Neutrophil (primary cell): ENCODE measurements around the gene C1QA.

Experiments
- H3K27ac ChIP-seq: fragments of 200-600 bp; sonication (generic); 2 replicates; pipeline ENCODE4 v1.5.1; 2016; ENCODE audit warnings: mild to moderate bottlenecking, moderate library complexity
- H3K27me3 ChIP-seq: fragments of 200-600 bp; sonication (generic); 2 replicates; pipeline ENCODE4 v1.6.0; 2016; ENCODE audit warnings: mild to moderate bottlenecking
- H3K36me3 ChIP-seq: fragments of 200-600 bp; sonication (generic); 2 replicates; pipeline ENCODE4 v1.5.1; 2017
- H3K4me1 ChIP-seq, 2 experiments: fragments of 200-600 bp in 1 of 2; sonication (generic) in 1 of 2; 1 replicate in 1 of 2; 2 replicates in 1 of 2; pipeline versions ENCODE4 v1.5.1 to v1.6.1; 2013 to 2016; ENCODE audit warnings: low read depth in 1 of 2, low read length in 1 of 2, mild to moderate bottlenecking in 1 of 2, moderate library complexity in 1 of 2; ENCODE audit not compliant: control insufficient read depth in 1 of 2, insufficient read depth in 1 of 2
- H3K4me3 ChIP-seq, 2 experiments: fragments of 200-600 bp in 1 of 2; sonication (generic) in 1 of 2; 1 replicate in 1 of 2; 2 replicates in 1 of 2; pipeline ENCODE4 v1.5.1; 2013 to 2016; ENCODE audit warnings: low read depth in 1 of 2, low read length in 1 of 2, mild to moderate bottlenecking in 1 of 2, moderate library complexity in 1 of 2
- H3K9me3 ChIP-seq: fragments of 200-600 bp; sonication (generic); 2 replicates; pipeline ENCODE4 v1.5.1; 2016
- TF ChIP-seq, protein P1 (sequence below): fragments of 200-600 bp; sonication (generic); IDR thresholded peaks from 2 replicates; pipeline ENCODE4 v1.5.1; 2016; ENCODE audit warnings: antibody characterized with exemption

The C1QA gene

DNA sequence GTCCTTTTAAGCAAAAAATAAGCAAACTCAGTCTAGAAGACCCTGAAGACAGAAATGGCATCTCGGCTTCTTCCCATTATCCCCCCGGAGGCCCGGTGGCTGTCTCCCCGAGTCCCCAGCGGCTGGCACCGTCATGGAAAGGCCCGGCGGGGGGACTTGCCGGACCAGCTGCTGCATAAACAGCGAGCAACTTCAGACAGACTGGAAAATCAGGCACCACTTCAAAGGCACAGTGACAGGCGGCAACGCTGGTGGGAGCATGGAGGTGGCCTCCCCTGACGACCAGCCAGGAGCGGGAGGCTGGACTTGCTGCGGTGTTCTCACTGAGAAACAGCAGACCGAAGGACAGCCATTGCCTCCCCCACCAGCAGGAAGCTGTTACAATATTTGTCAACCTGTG is 18.4 kb upstream of the C1QA start:
- Histone ChIP-seq H3K9me3 (no peaks in the 10 kb centered on the region), H3K4me3 (no peak overlapping the region), H3K27ac (no peak overlapping the region), H3K4me1 (peaks cover 0 to 3% of the 10 kb centered on the region in 2 experiments), H3K36me3 (no peaks in the 10 kb centered on the region), H3K27me3 (peaks cover 64% of the 10 kb centered on the region)
- TF ChIP-seq, protein P1, sequence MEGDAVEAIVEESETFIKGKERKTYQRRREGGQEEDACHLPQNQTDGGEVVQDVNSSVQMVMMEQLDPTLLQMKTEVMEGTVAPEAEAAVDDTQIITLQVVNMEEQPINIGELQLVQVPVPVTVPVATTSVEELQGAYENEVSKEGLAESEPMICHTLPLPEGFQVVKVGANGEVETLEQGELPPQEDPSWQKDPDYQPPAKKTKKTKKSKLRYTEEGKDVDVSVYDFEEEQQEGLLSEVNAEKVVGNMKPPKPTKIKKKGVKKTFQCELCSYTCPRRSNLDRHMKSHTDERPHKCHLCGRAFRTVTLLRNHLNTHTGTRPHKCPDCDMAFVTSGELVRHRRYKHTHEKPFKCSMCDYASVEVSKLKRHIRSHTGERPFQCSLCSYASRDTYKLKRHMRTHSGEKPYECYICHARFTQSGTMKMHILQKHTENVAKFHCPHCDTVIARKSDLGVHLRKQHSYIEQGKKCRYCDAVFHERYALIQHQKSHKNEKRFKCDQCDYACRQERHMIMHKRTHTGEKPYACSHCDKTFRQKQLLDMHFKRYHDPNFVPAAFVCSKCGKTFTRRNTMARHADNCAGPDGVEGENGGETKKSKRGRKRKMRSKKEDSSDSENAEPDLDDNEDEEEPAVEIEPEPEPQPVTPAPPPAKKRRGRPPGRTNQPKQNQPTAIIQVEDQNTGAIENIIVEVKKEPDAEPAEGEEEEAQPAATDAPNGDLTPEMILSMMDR, result no peak

DNA sequence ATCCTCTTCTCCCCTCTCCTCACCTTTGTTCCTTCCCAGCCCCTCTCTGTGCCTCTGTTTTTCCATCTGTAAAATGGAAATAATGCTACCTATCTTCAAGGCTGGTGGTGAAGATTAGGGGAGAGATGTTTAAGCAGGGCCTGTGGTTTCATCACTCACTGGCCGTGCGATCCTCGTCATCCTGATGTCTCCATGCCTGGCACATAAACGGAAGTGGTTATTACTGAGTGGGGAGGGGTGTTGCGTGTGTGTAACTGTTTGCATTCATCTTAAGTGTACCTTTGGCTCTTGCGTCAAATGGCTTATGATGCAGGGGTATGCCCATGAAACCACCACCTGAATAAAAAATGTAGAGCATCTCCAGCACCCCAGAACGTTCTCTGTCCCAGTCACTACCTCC is 17.2 kb upstream of the C1QA start:
- H3K27me3 ChIP-seq, result peaks cover 64% of the 10 kb centered on the region
- H3K4me3 ChIP-seq, result no peak overlapping the region
- TF ChIP-seq, protein P1, result no peak

DNA sequence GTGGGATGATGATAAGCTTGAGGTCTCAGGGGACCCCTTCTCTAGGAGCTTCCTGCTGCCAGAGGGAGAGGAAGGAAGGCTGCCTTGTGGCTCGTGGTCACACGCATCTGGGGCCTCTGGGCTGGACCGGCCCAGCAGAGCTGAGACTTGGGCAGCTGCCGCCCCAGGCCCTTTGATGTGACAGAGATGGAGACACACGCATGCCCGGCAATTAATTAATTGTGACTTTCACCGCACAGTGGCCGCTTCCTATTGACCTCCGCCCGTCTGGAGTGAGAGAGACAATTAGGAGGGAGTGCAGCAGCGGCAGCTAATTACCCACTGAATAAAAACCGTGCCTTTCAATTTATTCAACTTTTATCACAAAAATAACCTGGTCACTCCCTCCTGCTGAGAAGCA is 16.6 kb upstream of the C1QA start:
- TF ChIP-seq, protein P1, result no peak
- Histone ChIP-seq H3K9me3 (no peaks in the 10 kb centered on the region), H3K27me3 (peaks cover 67% of the 10 kb centered on the region), H3K4me1 (peaks cover 0 to 3% of the 10 kb centered on the region in 2 experiments), H3K36me3 (no peaks in the 10 kb centered on the region), H3K27ac (no peak overlapping the region), H3K4me3 (no peak overlapping the region)

More for the DNA sequence above, 17.2 kb upstream of the C1QA start:
- no peaks in the 10 kb centered on the region for H3K9me3 ChIP-seq
- H3K27ac ChIP-seq, result no peak overlapping the region
- H3K36me3 ChIP-seq, result no peaks in the 10 kb centered on the region
- peaks cover 0 to 3% of the 10 kb centered on the region in 2 experiments for H3K4me1 ChIP-seq

DNA sequence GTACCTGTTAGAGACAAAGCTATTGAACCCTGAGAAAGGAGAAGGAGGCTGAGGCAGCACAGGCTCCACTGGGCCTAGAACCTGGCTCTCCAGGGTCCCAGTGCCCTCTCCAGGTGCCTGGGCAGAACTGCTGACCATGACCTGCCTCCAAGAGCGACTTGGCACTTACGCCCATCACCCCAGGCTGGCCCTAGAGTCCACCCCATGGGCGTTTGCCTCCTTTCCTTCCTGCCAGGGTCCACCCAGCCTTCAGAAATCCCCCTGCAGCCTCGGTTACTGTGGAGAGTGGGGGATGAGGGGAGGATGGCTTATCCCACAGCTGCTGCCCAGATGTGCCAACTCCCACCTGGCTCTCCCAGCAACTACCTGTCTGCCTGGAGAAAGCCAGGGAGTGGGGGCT is 14.7 kb upstream of the C1QA start:
- H3K4me1 ChIP-seq, result peaks cover 0 to 3% of the 10 kb centered on the region in 2 experiments
- no peaks in the 10 kb centered on the region for H3K36me3 ChIP-seq
- TF ChIP-seq, protein P1, result no peak
- no peak overlapping the region for H3K4me3 ChIP-seq
- H3K9me3 ChIP-seq, result no peaks in the 10 kb centered on the region
- peaks cover 72% of the 10 kb centered on the region for H3K27me3 ChIP-seq
- H3K27ac ChIP-seq, result no peak overlapping the region

DNA sequence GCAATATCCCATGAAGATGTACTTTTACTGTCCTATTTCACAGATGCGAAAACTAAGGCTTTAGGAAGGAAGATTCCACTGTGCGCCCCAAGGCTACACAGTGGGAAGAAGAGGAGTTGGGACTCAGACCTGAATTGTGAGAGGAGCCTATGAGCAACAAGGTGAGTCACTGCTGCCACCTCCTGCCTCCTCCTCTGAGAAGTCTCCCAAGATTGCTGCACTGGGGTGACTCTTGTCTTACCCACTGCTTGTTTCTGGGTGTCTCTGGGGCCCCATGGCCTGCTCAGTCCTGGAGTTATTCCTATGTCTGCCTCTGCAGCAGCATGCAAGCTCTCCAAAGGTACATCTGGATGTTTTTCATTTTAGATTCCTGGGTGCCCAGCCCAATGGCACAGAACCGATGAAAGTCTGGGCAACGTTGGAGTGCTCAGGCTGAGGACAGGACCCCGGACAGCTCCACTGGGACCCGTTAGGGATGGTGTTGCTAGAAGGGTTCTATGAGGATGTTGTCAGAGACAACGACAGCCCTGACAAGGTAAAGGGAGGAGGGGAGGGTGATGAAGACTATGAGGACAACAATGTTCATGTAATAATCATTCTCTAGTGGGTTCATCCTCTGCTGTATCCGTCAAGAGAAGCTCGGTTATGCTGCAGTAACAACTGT is 11.0 kb upstream of the C1QA start:
- Histone ChIP-seq H3K9me3 (no peaks in the 10 kb centered on the region), H3K4me3 (no peak overlapping the region), H3K36me3 (no peaks in the 10 kb centered on the region), H3K27me3 (peaks cover 66% of the 10 kb centered on the region), H3K4me1 (no peaks in the 10 kb centered on the region), H3K27ac (no peak overlapping the region)
- TF ChIP-seq, protein P1, result no peak
